ENCODE data around the gene SULF2.

Gene SULF2

GRCh38 chr20:47665221-47665991, 119.9 kb downstream of the SULF2 start:
- Histone ChIP-seq H3K9ac (no peak overlapping the region), H3K4me3 (IDR thresholded peaks at IDR 0.05; ENCODE audit: insufficient read depth, low read depth, low read length) (no peak overlapping the region), H4K20me1 (ENCODE audit: insufficient read depth) (no peaks in the 10 kb centered on the region), H2AFZ (ENCODE audit: low read depth) (no peak overlapping the region), H3K79me2 (ENCODE audit: insufficient read depth, low read depth) (no peaks in the 10 kb centered on the region), H3K4me1 (ENCODE audit: low read depth, poor library complexity, severe bottlenecking) (no peaks in the 10 kb centered on the region), H3K27me3 (ENCODE audit: insufficient read depth, low read depth) (no peaks in the 10 kb centered on the region; the same call in 1 of the 2 replicates), H3K27ac (no peak overlapping the region), H3K4me2 (no peak overlapping the region), H3K36me3 (ENCODE audit: insufficient read depth) (no peaks in the 10 kb centered on the region)
- TF ChIP-seq, protein P1, sequence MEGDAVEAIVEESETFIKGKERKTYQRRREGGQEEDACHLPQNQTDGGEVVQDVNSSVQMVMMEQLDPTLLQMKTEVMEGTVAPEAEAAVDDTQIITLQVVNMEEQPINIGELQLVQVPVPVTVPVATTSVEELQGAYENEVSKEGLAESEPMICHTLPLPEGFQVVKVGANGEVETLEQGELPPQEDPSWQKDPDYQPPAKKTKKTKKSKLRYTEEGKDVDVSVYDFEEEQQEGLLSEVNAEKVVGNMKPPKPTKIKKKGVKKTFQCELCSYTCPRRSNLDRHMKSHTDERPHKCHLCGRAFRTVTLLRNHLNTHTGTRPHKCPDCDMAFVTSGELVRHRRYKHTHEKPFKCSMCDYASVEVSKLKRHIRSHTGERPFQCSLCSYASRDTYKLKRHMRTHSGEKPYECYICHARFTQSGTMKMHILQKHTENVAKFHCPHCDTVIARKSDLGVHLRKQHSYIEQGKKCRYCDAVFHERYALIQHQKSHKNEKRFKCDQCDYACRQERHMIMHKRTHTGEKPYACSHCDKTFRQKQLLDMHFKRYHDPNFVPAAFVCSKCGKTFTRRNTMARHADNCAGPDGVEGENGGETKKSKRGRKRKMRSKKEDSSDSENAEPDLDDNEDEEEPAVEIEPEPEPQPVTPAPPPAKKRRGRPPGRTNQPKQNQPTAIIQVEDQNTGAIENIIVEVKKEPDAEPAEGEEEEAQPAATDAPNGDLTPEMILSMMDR (conservative IDR thresholded peaks at IDR 0.05; ENCODE audit: low read depth, low read length) = no peak

DNA sequence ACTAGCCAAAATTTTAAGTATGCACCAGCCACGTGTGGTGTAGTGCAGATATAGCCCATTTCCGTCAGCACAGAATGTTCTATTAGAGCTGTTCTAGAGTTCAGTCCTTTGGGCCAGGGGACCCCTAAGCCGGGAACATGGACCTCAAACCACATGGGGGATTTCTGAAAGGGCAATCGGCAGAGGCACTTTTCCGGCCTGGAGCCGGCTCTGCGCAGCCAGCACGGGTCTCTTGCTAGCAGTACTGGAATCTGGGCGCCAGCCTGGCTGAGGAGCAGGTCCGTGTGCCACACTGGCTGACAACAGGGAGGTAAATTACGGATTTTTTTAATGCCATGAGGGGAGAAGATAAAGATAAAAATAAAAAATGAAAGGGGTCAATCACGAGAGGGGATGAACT, 120.5 kb downstream of the SULF2 start:
- H3K9ac ChIP-seq = no peak overlapping the region
- H4K20me1 ChIP-seq (ENCODE audit: insufficient read depth) = no peaks in the 10 kb centered on the region
- no peak overlapping the region for H3K27ac ChIP-seq
- no peak overlapping the region for H2AFZ ChIP-seq (ENCODE audit: low read depth)
- H3K4me3 ChIP-seq (IDR thresholded peaks at IDR 0.05; ENCODE audit: insufficient read depth, low read depth, low read length) = no peak overlapping the region
- no peak overlapping the region for H3K4me2 ChIP-seq
- H3K4me1 ChIP-seq (ENCODE audit: low read depth, poor library complexity, severe bottlenecking) = no peaks in the 10 kb centered on the region
- H3K36me3 ChIP-seq (ENCODE audit: insufficient read depth) = no peaks in the 10 kb centered on the region
- no peaks in the 10 kb centered on the region; the same call in 1 of the 2 replicates for H3K27me3 ChIP-seq (ENCODE audit: insufficient read depth, low read depth)
- no peaks in the 10 kb centered on the region for H3K79me2 ChIP-seq (ENCODE audit: insufficient read depth, low read depth)
- TF ChIP-seq, protein P1 (conservative IDR thresholded peaks at IDR 0.05; ENCODE audit: low read depth, low read length) = no peak

DNA sequence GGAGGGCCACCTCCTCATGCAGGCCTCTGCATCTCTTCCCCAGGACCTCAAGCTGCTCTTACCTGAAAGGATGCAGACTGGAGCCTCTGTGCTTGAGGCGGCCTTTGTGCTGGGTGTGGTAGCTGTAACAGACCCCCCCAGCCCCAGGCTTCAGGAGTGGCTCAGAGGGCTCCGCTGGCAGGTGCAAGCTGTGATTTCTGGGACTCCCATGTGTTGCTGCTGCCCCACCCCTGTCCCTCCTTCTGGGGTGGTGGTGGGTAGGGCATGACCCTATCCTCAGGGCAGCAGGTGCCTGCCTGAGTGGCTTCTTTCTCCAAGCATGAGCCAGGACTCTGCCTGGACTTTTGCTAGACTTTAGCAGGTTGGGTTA, 121.2 kb downstream of the SULF2 start:
- no peaks in the 10 kb centered on the region for H3K79me2 ChIP-seq (ENCODE audit: insufficient read depth, low read depth)
- no peaks in the 10 kb centered on the region for H3K4me1 ChIP-seq (ENCODE audit: low read depth, poor library complexity, severe bottlenecking)
- H3K9ac ChIP-seq = no peak overlapping the region
- H3K27ac ChIP-seq = no peak overlapping the region
- H3K27me3 ChIP-seq (ENCODE audit: insufficient read depth, low read depth) = no peaks in the 10 kb centered on the region; the same call in 1 of the 2 replicates
- peak overlapping the region; percentile 4; the same call in 1 of the 2 replicates for H2AFZ ChIP-seq (ENCODE audit: low read depth)
- TF ChIP-seq, protein P1 (conservative IDR thresholded peaks at IDR 0.05; ENCODE audit: low read depth, low read length) = peak; percentile 70
- H3K36me3 ChIP-seq (ENCODE audit: insufficient read depth) = no peaks in the 10 kb centered on the region
- no peak overlapping the region for H3K4me3 ChIP-seq (IDR thresholded peaks at IDR 0.05; ENCODE audit: insufficient read depth, low read depth, low read length)
- H4K20me1 ChIP-seq (ENCODE audit: insufficient read depth) = no peaks in the 10 kb centered on the region
- no peak overlapping the region for H3K4me2 ChIP-seq

DNA sequence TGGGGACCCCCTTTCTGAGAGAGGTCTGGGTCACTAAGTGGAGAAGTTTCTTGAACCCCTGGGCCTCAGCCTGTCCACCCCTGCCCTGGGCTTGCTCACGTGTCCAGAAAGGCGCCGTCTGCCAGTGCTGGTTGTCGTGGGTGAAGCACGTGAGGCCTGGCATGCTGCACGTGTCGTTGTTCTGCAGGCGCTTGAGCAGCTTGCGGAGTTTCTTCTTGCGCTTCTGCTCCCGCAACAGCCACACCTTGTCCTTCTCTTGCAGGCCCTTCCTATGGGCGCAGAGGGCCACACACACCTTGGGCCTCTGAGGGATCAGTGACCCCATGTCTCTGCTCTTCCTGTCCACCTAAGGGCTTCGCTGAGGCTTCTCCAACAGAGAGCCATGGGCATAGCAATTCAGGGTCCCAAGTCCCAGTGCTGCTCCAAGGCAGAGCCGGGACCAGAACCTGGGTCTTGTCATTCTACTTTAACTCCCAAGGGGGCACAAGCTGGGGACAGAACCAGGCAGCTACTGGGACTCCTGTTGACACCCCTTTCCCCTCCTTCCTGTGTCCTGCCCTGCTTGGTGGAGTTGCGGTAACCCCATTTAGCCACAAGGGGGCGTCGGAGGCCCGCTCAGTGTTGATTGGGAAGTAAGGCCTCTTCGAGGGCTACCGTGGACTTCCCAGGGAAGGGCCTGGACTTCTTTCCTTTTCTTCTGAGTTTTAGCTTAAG, 121.8 kb downstream of the SULF2 start:
- H3K79me2 ChIP-seq (ENCODE audit: insufficient read depth, low read depth) = no peaks in the 10 kb centered on the region
- H3K4me2 ChIP-seq = no peak overlapping the region
- no peaks in the 10 kb centered on the region for H3K36me3 ChIP-seq (ENCODE audit: insufficient read depth)
- no peaks in the 10 kb centered on the region for H4K20me1 ChIP-seq (ENCODE audit: insufficient read depth)
- no peak overlapping the region for H3K27ac ChIP-seq
- no peaks in the 10 kb centered on the region for H3K4me1 ChIP-seq (ENCODE audit: low read depth, poor library complexity, severe bottlenecking)
- TF ChIP-seq, protein P1 (conservative IDR thresholded peaks at IDR 0.05; ENCODE audit: low read depth, low read length) = peak; percentile 98
- H3K27me3 ChIP-seq (ENCODE audit: insufficient read depth, low read depth) = no peaks in the 10 kb centered on the region; the same call in 1 of the 2 replicates
- no peak overlapping the region for H3K9ac ChIP-seq
- H2AFZ ChIP-seq (ENCODE audit: low read depth) = peak overlapping the region; percentile 4; the same call in 1 of the 2 replicates
- H3K4me3 ChIP-seq (IDR thresholded peaks at IDR 0.05; ENCODE audit: insufficient read depth, low read depth, low read length) = no peak overlapping the region

Data from KMS-11 (cell line).